OCI-LY3 (cell line): ENCODE measurements around the gene GPR37.

ENCODE experiments used
- H2AFZ ChIP-seq: fragments of 200-600, 300-600 bp; shearing (Covaris generic); 2 replicates; pipeline ENCODE4 v1.6.0; 2014; ENCODE audit warnings: antibody characterized with exemption, low read depth, low read length
- H3K27ac ChIP-seq: fragments of 200-600, 300-600 bp; sonication (generic); 2 replicates; pipeline ENCODE4 v1.5.1; 2014; ENCODE audit warnings: mild to moderate bottlenecking, low read length, moderate library complexity, mixed read lengths
- H3K27me3 ChIP-seq: fragments of 200-600, 300-600 bp; sonication (generic); 2 replicates; pipeline ENCODE4 v1.6.1; 2014; ENCODE audit warnings: low read depth, low read length, mixed read lengths
- H3K36me3 ChIP-seq: fragments of 200-600, 300-600 bp; sonication (generic); replicated peaks from 2 replicates; pipeline ENCODE3; 2014; ENCODE audit warnings: low read depth, low read length, mixed read lengths
- H3K4me1 ChIP-seq: fragments of 300-600, 200-600 bp; sonication (generic); 2 replicates; pipeline ENCODE4 v1.6.1; 2014; ENCODE audit warnings: low read length, mixed read lengths
- H3K4me2 ChIP-seq: fragments of 200-600, 300-600 bp; sonication (generic); 2 replicates; pipeline ENCODE4 v1.6.1; 2014; ENCODE audit warnings: low read length, mixed read lengths
- H3K4me3 ChIP-seq: fragments of 300-600, 200-600 bp; sonication (generic); 2 replicates; pipeline ENCODE4 v1.5.1; 2014; ENCODE audit warnings: antibody characterized with exemption, mild to moderate bottlenecking, low read length, moderate library complexity
- H3K79me2 ChIP-seq: fragments of 300-600, 200-600 bp; shearing (Covaris generic); 2 replicates; pipeline ENCODE4 v1.6.1; 2014; ENCODE audit warnings: mild to moderate bottlenecking, low read length, mixed read lengths
- H3K9ac ChIP-seq: fragments of 300-600, 200-600 bp; shearing (Covaris generic); 2 replicates; pipeline ENCODE4 v1.6.0; 2014; ENCODE audit warnings: mild to moderate bottlenecking, low read length, moderate library complexity
- H3K9me3 ChIP-seq: fragments of 200-600, 300-600 bp; shearing (Covaris generic); 2 replicates; pipeline ENCODE4 v1.6.1; 2014; ENCODE audit warnings: low read length, mixed read lengths; ENCODE audit not compliant: insufficient read depth
- H4K20me1 ChIP-seq: fragments of 200-600, 300-600 bp; sonication (generic); 2 replicates; pipeline ENCODE4 v1.6.1; 2016; ENCODE audit warnings: low read length, mixed read lengths; ENCODE audit not compliant: insufficient read depth
- EZH2phosphoT487 ChIP-seq: fragments of 200-600 bp; shearing (Covaris generic); IDR thresholded peaks from 2 replicates; pipeline ENCODE4 v1.6.1; 2018; ENCODE audit warnings: antibody characterized with exemption, mixed run types, low read depth
- TF ChIP-seq, protein P1 (sequence below): fragments of 200-600, 300-600 bp; sonication (generic); IDR thresholded peaks from 2 replicates; pipeline ENCODE4 v1.5.1; 2014; ENCODE audit warnings: antibody characterized with exemption, low read length, low read depth

The GPR37 gene, protein sequence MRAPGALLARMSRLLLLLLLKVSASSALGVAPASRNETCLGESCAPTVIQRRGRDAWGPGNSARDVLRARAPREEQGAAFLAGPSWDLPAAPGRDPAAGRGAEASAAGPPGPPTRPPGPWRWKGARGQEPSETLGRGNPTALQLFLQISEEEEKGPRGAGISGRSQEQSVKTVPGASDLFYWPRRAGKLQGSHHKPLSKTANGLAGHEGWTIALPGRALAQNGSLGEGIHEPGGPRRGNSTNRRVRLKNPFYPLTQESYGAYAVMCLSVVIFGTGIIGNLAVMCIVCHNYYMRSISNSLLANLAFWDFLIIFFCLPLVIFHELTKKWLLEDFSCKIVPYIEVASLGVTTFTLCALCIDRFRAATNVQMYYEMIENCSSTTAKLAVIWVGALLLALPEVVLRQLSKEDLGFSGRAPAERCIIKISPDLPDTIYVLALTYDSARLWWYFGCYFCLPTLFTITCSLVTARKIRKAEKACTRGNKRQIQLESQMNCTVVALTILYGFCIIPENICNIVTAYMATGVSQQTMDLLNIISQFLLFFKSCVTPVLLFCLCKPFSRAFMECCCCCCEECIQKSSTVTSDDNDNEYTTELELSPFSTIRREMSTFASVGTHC

DNA sequence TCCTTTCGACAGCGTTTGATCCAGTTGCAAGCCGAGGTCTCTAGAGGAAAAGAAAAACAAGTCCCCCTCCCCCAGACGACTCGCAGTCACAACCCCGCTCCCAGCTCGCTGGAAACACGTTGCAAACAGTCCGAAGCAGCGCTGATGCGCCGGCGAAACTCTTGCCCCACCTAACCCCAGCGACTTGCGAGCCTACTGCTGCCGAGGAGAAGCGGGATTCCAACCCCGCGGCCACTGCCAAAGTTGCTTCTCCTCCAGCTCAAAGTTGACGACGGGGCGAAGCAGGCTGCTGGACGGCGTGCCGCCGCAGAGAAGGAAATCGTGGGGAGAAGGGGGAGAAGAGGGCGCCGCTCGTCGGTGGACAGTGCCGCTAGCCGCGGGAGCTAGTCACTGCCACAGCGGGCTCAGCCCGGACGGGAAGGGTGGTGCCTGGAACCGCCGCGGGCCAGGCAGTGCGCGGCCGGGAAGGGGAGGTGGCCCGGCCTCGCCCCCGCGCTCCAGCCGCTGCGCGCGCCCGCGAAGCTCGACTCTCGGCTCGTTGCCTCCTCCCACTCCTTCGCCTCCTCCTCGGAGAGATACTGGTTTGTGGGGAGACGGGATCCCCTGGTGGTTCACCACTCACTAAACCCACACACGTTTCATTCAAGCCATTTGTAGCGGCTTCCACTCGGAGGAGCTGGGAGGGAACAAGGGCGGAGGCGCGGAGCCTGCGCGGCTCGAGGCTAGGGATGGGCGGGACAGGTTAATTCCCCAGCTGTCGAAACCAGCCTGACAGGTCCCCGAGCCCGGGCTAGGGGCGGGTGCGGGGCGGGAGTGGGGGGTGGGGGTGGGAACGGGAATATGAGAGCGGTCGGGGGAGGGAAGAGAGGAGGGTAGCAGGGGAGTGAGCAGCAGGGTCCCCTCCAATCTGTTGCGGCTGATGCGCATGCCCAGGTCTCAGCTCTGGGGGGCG is at the start of gene GPR37:
GPR37 (minus strand) TSS at position 392 of the 952 bp plus-strand sequence. CDS start 816 bp downstream, outside the sequence.
- Histone ChIP-seq H3K27me3 (no peaks in the 10 kb centered on the region), H3K9ac (no peak within 1 kb of the TSS), H3K79me2 (no peaks in the 10 kb centered on the region), H3K9me3 (no peaks in the 10 kb centered on the region), H3K36me3 (no peaks in the 10 kb centered on the region), H3K27ac (no peak within 1 kb of the TSS), H3K4me2 (no peak within 1 kb of the TSS), H3K4me3 (no peak within 1 kb of the TSS), H3K4me1 (no peaks in the 10 kb centered on the region), H4K20me1 (no peaks in the 10 kb centered on the region), H2AFZ (no peak within 1 kb of the TSS)
- TF ChIP-seq EZH2phosphoT487: no peak
- TF ChIP-seq, protein P1, sequence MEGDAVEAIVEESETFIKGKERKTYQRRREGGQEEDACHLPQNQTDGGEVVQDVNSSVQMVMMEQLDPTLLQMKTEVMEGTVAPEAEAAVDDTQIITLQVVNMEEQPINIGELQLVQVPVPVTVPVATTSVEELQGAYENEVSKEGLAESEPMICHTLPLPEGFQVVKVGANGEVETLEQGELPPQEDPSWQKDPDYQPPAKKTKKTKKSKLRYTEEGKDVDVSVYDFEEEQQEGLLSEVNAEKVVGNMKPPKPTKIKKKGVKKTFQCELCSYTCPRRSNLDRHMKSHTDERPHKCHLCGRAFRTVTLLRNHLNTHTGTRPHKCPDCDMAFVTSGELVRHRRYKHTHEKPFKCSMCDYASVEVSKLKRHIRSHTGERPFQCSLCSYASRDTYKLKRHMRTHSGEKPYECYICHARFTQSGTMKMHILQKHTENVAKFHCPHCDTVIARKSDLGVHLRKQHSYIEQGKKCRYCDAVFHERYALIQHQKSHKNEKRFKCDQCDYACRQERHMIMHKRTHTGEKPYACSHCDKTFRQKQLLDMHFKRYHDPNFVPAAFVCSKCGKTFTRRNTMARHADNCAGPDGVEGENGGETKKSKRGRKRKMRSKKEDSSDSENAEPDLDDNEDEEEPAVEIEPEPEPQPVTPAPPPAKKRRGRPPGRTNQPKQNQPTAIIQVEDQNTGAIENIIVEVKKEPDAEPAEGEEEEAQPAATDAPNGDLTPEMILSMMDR: no peak

DNA sequence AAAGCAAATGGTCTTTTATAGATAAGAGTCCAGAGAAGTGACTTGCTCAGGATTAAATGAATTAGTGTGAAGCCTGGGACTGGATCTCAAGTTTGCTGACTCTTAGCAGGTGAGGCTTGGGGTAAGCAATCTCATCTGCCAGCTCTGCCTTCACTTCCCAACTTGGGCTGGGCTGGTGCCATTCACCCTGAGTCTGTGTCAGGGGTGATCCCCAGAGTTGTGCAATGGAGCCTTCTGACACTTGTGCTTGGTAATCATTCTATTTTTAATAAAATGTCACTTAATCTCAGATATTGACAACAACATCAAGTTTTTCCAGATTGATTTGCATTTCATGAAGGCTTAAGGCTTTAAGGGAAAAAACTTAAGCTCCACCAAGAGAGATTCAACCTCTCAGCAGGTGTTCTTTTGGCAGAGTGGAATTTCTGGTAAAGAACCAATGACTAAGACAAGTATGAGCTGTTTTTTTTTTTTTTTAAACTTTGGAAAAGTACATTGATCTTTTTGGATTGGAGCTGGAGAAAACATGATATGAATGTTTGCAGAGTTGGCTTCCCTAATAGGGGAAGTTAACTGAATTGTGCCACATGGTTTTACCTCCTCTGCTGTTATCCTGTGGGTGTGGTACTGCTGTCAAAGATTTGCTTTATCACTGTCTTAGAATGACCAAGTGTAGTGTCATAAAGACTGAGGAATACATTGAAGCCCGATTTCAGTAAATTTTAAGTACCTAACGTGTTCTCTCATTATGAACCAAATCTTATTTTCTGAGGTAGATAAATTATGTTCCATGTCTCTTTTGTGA is 48.6 kb upstream of the GPR37 start:
- Histone ChIP-seq H3K9me3 (no peaks in the 10 kb centered on the region), H2AFZ (no peak overlapping the region), H3K4me1 (peaks cover 4% of the 10 kb centered on the region), H3K36me3 (no peaks in the 10 kb centered on the region), H4K20me1 (no peaks in the 10 kb centered on the region), H3K27me3 (no peaks in the 10 kb centered on the region), H3K4me3 (no peak overlapping the region), H3K4me2 (no peak overlapping the region), H3K9ac (no peak overlapping the region), H3K27ac (no peak overlapping the region), H3K79me2 (no peaks in the 10 kb centered on the region)
- TF ChIP-seq, protein P1: no peak
- no peak for TF ChIP-seq EZH2phosphoT487

DNA sequence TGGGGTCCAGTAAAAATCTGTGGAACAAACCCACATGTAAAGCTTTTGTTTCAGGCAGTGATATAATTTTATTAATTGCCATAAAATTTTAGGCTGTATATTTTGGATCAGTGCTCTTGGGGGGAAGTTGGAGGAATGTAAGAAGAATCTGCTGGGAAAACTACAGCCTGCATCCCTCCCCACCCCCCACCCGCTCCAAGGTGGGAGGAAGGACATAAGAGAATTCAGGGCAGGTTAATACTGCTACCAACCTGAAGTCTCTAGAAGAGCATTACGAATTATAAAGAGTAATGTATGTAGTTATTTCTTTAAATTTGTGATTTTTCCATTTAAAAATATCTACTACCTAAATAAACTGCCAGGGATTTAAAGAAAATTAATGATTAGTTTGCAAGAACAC is 47.2 kb upstream of the GPR37 start:
- Histone ChIP-seq H3K9ac (no peak overlapping the region), H3K27ac (no peak overlapping the region), H3K4me3 (no peak overlapping the region), H4K20me1 (no peaks in the 10 kb centered on the region), H3K79me2 (no peaks in the 10 kb centered on the region), H3K27me3 (no peaks in the 10 kb centered on the region), H3K4me1 (peaks cover 4% of the 10 kb centered on the region), H3K4me2 (no peak overlapping the region), H2AFZ (no peak overlapping the region), H3K9me3 (no peaks in the 10 kb centered on the region), H3K36me3 (no peaks in the 10 kb centered on the region)
- no peak for TF ChIP-seq EZH2phosphoT487
- TF ChIP-seq, protein P1: no peak
